ENCODE measurements around the gene GJB4.

GJB4 gene

DNA sequence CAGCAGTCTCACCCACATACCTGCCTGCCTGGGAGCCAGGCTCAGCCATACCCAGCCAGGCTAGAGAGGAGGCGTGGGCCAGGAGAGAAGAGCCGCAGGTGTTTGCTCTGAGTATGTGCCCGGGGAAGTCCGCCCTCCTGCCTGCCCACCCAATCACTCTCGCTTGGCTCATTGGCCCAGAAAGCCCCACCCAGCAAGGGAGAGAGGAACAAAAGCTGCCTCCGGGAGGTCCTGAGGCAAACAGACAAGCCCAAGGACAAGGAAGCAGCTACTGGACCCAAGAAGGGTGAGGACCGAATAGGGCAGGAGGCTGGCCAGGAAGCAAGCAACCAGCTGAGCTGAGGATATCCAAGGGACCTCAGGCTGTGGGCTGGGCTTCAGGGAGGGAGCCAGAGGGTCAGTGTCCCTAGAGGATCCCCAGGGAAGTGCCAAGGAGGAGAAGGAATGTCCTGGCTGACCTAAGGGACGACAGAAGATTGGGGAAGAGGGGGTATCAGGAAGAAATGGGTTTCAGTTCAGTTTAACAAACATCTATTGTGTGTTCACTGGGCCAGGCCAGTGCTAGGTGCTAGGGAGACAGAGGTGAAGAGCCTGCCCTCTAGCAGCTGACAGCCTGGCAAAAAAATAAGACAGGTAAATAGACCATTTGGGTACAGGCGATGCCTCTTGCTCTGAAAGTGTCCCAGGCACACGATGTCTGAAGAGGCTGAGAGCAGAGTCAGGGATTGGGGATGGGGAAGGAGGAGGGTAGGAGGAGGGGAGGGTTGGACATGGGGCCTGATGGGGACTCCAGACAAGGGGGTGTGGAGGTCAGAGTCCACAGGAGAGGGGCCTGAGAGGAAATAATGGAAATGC is at the start of gene GJB4:
Gene GJB4, plus strand, starts transcription at position 238 of the 855 bp plus-strand sequence. CDS start 1,515 bp downstream, outside the sequence.
- H3K4me3 ChIP-seq (ENCODE audit: low read depth, low read length): no peak within 1 kb of the TSS
- no peak for DNase-seq (ENCODE audit: low read depth)
- TF ChIP-seq POLR2A (IDR thresholded peaks at IDR 0.05; ENCODE audit: extremely low read depth, insufficient read length) (no peak), MYC (IDR thresholded peaks at IDR 0.05; ENCODE audit: low read depth, low read length) (no peak)
- TF ChIP-seq, protein P1, sequence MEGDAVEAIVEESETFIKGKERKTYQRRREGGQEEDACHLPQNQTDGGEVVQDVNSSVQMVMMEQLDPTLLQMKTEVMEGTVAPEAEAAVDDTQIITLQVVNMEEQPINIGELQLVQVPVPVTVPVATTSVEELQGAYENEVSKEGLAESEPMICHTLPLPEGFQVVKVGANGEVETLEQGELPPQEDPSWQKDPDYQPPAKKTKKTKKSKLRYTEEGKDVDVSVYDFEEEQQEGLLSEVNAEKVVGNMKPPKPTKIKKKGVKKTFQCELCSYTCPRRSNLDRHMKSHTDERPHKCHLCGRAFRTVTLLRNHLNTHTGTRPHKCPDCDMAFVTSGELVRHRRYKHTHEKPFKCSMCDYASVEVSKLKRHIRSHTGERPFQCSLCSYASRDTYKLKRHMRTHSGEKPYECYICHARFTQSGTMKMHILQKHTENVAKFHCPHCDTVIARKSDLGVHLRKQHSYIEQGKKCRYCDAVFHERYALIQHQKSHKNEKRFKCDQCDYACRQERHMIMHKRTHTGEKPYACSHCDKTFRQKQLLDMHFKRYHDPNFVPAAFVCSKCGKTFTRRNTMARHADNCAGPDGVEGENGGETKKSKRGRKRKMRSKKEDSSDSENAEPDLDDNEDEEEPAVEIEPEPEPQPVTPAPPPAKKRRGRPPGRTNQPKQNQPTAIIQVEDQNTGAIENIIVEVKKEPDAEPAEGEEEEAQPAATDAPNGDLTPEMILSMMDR (IDR thresholded peaks at IDR 0.05; ENCODE audit: low read depth, low read length): no peak
- TF ChIP-seq, protein P2, sequence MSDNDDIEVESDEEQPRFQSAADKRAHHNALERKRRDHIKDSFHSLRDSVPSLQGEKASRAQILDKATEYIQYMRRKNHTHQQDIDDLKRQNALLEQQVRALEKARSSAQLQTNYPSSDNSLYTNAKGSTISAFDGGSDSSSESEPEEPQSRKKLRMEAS (IDR thresholded peaks at IDR 0.05; ENCODE audit: low read depth, low read length): no peak

DNA sequence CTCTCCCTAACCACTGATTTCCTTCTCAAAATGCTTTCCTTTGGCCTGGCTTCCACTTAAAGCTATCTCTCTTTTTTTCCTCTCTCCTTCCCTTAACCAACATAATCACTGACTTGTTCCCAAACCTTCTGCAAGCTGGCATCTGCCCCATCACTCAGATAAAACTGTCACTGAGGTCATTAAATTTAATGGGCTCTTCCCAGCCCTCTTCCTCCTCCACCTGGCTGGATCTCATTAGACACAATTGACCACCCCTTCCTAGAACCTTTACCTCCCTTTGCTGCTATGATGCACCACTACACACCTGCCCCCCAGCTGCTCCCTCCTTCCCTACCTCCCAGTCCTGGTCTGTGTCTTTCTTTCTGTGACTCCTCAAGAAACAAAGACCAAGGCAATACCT is 48.7 kb upstream of the GJB4 start:
- no peak for TF ChIP-seq MYC (IDR thresholded peaks at IDR 0.05; ENCODE audit: low read depth, low read length)
- TF ChIP-seq, protein P1 (IDR thresholded peaks at IDR 0.05; ENCODE audit: low read depth, low read length): no peak
- TF ChIP-seq, protein P2 (IDR thresholded peaks at IDR 0.05; ENCODE audit: low read depth, low read length): no peak
- TF ChIP-seq POLR2A (IDR thresholded peaks at IDR 0.05; ENCODE audit: extremely low read depth, insufficient read length): no peak
- H3K4me3 ChIP-seq (ENCODE audit: low read depth, low read length): no peak overlapping the region
- DNase-seq (ENCODE audit: low read depth): no peak

DNA sequence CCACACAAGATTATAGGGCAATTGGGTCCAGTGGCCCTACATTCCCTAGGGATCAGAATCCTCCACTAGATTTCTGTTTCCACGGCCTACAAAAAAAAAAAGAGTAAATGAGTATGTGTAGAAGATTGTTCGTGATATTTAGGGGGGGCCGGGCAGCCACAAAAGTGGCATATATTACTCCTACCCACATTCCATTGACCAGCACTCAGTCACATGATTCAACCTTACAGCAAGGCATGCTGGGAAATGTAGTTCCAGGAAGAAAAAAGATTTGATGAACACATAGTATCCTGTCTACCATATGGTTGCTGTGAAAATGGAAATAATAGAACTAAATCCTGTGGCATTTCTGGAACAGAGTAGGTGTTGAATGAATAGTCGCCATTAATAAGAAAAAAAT is 48.1 kb upstream of the GJB4 start:
- no peak overlapping the region for H3K4me3 ChIP-seq (ENCODE audit: low read depth, low read length)
- TF ChIP-seq POLR2A (IDR thresholded peaks at IDR 0.05; ENCODE audit: extremely low read depth, insufficient read length) (no peak), MYC (IDR thresholded peaks at IDR 0.05; ENCODE audit: low read depth, low read length) (no peak)
- TF ChIP-seq, protein P2 (IDR thresholded peaks at IDR 0.05; ENCODE audit: low read depth, low read length): no peak
- TF ChIP-seq, protein P1 (IDR thresholded peaks at IDR 0.05; ENCODE audit: low read depth, low read length): no peak
- peak; percentile 4 for DNase-seq (ENCODE audit: low read depth)

DNA sequence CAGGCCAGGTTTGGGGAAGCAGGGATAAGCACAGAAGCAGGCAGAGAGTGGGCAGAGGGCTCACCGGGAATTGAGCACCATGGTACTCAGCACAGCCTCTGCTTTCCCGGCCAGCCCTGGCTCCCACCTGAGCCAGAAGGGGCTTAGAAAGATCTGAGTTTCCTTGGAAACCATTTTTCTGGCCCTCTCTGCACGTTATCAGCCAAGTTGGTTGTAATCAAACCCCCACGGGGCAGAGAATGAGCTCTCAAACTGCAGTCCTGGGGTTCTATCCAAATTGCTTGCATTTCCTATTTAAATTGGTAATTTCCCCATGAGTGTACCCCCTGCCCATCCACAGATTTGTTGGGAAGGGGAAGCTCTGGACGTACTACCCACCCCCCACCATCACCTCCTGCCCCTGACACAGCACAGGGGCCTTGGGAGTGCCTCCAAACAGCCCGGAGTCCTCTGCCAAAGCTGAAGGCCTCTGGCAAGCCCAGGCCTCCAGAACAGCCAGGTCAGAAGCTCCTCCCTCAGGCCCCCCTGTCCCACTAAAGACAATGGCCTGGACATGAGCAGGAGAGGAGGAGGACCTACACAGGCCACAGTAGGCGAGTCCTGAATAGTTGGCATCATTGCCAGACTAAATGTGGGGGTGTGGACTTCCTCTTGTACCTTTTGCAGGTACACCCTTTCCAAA is 47.4 kb upstream of the GJB4 start:
- TF ChIP-seq, protein P2 (IDR thresholded peaks at IDR 0.05; ENCODE audit: low read depth, low read length): no peak
- no peak for TF ChIP-seq POLR2A (IDR thresholded peaks at IDR 0.05; ENCODE audit: extremely low read depth, insufficient read length)
- TF ChIP-seq, protein P1 (IDR thresholded peaks at IDR 0.05; ENCODE audit: low read depth, low read length): no peak
- TF ChIP-seq MYC (IDR thresholded peaks at IDR 0.05; ENCODE audit: low read depth, low read length): no peak
- DNase-seq (ENCODE audit: low read depth): no peak
- no peak overlapping the region for H3K4me3 ChIP-seq (ENCODE audit: low read depth, low read length)

DNA sequence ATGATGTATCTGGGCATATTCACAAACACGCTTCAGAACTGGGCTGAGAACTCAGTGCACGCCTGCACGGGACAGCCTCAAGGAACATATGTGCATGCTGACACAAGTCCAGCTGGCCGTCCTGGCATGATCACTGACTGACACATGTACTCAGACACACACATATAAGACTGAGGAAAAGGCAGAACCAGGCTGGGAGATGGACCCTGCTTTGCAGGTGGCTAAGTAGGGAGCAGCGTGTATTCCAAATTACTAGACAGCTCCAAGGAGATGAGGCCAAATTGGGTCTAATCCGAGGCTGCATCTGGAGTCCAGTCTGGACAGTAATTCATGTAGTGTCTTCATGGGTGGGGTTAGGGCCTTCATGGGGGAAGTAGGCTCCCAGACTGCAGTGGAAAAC is 46.1 kb upstream of the GJB4 start:
- H3K4me3 ChIP-seq (ENCODE audit: low read depth, low read length): no peak overlapping the region
- DNase-seq (ENCODE audit: low read depth): no peak
- TF ChIP-seq, protein P1 (IDR thresholded peaks at IDR 0.05; ENCODE audit: low read depth, low read length): no peak
- TF ChIP-seq, protein P2 (IDR thresholded peaks at IDR 0.05; ENCODE audit: low read depth, low read length): no peak
- TF ChIP-seq POLR2A (IDR thresholded peaks at IDR 0.05; ENCODE audit: extremely low read depth, insufficient read length) (no peak), MYC (IDR thresholded peaks at IDR 0.05; ENCODE audit: low read depth, low read length) (no peak)

All from NB4 (cell line).